Stimulated activated CD4-positive, alpha-beta T cell treated with anti-CD3 and anti-CD28 coated beads, TNF-alpha, amount 100 ng/mL, for 4 hours (primary cell): ENCODE measurements around the gene SFI1.
"Not testable (repeated sequence)": the region's sequence is repeated elsewhere in the genome, so short reads cannot be mapped to it uniquely, and the experiment has no call there.

Source experiments
- DNase-seq, 3 experiments: peaks; one replicate each; pipeline ENCODE4 v3.0.0-alpha.2; 2020; ENCODE audit warnings: low read depth in 3 of 3

The SFI1 gene

DNA sequence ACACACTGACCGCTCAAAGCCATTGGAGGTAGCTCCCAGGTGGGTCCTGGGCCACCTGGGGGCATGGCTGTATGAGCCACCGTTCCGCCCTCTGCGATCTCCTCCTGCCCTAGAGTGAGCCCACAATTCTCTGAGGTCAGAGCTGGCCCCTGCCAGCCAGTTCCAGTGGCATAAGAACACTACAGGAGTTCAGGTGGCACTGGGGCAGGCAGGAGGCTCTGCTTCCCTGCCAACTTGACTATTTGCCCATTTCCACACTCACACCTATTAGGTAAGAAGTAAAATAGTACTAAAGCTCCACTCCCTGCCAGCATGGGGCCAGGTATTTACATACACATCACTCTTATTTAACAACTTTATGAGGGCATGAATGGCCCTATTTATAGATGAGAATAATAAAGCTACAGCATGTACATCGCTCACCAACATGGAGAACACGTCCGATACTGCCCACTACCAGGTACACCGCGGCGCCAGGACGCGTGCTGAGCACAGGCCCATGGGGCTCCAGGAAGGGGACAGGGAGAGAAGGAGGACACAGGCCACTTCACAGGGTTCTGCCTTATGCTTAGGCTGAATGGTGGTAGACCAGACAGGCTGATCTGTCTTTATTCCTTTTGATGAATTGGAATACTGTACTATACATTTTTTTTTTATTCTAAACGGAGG is 139.4 kb downstream of the SFI1 start:
- no peak for DNase-seq

DNA sequence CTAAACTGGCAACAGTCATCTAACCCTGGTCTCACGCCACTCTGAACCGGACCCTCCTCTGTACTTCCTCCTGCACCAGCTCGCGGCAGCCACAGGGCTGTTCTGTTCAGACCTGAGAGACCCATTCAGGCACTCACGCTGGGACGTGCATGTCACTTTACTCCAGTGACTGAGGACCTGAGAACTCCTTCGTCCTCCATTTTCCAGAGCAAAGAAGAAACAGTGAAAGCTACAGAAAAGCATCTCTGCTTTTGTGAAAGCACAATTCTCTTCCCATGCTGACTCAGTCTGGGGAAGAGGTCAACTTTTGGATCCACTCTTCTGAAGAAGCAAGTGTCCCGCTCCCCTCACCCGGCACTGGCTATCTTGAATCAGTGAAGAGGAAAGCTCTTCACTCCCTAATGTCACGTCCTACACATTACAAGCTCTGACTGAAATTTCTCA is 141.1 kb downstream of the SFI1 start:
- DNase-seq = no peak

DNA sequence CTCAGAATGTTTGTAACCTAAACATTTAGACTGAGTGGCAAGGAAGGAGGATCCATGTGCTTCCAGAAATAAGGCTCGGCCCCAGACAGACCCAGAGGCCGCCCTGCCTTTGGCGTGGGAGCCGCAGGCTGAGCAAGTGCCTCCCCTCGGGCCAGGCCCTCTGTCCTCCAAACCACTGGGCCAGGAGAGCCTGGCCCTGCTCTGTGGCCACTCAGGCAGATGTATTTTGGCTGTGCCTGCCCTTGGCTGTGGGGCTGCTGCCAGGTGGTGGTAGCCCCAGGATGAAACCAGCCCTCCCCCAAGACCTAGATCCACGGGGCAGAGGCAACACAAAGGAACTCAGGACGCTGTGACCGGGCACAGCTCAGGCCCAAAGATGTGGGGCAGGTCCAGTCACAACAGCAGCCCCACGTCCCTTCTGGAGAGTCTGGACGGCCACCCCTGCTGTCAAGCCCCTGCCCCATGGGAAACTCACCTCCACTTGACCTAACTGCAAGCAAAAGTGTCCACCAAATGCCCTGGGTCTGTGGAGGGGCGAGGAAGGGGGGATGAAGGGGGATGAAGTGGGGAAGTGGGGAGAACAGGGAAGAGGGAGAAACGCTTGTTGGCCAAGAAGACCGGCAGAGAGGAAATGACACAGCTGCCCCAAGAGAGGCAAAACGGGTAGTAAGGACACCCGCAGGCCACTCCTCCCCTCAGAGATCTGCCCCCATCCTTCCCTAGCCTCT is 141.7 kb downstream of the SFI1 start:
- DNase-seq = no peak

DNA sequence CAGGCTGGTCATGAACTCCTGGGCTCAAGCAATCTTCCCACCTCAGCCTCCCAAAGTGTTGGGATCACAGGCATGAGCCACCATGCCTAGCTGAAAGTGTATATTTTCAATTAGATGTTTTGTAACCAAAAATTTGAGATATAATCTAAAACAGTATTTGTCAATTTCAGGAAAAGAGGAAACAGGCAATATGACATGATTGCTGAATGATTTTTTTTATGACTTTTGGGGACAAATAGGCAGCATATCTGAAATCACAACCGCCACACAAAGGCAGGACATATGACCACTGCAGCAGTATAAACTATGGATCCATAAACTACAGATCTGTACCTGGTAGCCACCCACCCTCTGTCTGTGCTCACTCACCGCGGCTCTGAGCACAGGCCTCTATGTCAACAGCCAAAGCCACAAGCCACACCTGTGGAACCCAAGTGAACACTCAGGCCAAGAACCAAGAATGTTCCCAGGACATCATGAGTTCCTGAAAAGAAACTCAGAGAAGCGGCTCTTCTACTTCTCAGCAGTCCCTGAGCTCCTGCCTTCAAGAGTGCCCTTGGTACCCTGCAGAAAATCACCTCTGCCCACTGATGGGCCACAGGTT is 143.2 kb downstream of the SFI1 start:
- no peak for DNase-seq

DNA sequence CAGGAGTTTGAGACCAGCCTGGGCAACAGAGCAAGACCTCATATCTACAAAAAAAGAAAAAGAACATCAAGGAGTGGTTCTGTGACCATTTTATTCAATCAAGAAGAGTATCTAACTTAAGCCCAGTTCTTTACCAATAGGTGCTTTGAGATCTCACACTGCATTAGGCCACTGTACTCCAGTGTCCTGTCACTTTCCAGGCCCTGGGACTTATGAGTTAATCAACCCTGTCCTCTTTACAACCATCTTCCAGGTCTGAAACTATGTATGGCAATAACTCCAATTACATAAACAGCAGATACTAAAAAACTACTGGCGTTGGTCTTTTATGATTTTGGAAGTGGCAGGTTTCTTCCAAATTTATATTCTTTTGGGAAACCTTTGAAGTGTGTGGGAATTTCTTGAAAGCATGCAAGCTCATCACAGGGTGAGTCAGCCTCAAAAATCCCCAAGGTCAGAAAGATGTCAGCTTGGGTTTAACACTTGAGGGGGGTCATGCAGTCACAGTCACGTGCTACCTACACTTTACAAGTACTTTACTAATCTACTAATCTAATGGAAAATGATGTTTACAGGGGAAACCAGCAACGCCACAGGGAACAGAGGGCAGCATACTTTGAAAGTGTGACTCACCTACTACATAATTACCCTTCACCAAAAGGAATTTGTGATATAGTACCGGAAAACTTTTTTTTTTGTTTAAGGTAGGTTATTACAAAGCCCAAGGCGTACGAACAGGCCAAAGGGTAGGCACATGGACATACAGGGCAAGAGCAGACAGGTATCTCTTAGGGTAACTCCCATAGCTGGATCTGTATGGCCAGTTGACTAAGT is 150.1 kb downstream of the SFI1 start:
- DNase-seq = peak in 1 of 3 experiments; percentile 31

DNA sequence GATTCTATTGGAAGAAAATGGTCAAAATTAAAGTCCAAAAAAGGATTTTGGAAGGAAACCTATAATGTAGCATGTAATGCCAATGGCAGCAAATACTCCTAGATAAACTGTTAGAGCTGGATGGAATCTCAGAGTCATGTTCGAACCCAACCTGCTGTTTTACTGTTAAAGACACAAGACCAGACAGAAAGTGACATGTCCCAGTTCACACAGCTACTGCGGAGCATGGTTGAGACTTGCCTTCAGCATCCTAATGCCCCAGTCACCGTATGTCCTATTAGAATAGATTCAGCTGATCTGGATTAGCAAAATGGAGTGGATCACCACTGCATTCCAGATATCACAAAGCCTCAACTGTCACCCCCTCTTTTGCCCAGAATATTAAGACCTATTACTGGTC is 150.7 kb downstream of the SFI1 start:
- no peak for DNase-seq

DNA sequence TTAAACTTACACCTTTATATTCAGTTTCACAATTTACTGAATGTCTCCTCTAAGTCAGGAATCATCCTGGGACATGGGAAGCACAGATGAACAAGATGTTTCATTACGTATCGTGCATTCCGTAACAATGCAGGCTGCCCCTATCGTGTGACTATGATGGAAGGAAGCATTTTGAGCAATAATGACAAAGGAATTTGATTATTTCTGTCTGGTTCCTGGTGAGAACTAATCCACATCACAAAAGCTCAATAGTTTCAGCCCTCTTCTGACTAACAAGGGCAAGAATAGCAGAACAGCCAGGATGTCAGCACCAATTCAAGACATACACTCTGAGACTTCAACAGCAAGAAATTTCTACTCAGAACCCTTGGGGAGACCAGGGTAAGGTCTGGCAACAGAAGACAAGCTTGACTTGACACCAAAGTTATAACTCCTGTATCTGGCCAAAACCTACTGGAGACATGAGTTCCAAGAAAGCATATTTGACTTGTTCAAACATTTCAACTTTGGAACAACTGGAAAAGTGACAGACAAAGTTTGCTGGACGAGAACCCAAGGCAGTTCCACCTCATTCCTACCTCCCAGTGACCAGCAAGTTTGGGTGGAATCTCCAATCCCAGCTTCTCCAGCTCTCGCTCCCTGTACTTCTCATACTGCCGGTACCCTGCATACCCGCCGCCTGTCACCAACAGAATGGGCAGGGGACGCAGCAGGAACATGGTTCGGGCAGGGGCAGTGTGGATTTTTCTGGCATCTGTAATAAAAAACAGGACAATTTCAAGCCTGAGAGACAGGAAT is 151.4 kb downstream of the SFI1 start:
- DNase-seq = no peak

DNA sequence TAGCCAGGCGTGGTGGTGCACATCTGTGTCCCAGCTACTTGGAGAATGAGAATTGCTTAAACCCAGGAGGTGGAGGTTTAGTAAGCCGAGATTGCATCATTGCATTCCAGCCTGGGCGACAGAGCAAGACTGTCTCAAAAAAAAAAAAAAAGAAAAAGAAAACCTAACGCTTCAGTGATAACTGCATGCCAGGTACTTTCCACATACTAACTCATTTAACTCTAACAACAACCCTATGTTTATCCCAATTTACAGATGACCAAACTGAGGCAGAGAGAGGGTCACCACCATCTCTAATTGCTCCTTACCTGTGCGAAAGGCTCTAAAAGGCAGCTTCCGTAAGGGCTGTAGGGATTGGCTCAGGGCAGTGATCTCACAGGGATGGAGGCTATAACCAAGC is 154.1 kb downstream of the SFI1 start:
- no peak for DNase-seq

DNA sequence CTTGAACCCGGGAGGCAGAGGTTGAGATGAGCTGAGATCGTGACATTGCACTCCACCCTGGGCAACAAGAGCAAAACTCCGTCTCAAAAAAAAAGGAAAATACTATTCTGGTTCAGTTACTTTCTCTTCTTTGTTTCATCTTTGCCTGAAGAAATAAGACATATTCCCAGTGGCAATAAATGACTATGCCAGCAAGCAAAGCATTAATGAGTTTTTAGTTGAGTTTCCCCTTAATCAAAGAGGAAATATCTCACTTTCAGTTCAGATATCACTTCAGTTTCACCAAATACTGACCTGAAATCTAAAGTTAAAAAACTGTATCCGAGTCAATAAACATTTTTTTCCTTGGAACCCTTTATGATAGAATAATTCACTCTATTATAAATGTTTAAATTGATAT is 155.3 kb downstream of the SFI1 start:
- DNase-seq = no peak

DNA sequence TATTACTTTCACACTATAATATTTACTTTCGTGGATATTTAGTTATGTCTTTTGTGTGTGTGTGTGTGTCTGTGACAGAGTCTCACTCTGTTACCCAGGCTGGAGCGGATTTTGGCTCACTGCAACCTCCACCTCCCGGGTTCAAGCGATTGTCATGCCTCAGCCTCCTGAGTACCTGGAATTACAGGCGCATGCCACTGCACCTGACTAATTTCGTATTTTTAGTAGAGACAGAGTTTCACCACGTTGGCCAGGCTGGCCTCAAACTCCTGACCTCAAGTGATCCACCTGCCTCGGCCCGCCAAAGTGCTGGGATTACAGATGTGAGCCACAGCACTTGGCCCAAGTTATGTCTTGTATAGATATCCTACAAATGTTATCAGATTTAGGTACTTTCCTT is 155.8 kb downstream of the SFI1 start:
- no peak for DNase-seq

DNA sequence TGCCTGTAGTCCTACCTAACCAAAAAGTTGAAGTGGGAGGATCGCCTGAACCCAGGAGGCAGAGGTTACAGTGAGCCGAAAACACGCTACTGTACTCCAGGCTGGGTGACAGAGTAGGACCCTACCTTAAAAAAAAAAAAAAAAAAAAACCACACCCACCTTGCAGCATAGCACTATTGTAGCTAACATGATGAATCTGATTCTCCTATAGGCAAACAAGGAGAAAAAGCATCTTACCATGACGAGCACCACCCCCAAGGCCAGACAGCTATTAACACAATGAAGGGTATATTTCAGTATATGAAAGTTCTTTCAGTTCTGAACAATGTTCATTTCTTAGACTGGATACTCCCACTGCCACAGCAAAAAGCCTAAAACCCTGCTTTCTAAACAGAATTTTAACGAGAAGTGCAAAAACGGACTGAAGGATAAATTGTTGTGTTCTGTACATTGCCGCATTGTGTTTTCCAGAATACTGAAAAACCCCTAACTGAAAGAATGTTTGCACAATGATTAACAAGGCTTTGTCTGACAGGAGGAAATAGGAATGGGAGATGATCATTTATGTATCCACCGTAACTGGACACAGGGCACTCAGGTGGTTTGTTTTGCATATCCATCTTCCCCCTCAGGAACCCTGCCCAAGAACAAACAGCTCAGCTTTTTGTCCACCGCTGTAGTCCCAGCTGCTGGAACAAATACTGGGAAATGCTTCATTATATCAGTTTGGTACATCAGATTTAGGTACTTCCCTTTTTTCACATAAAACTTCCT is 156.8 kb downstream of the SFI1 start:
- DNase-seq = no peak

DNA sequence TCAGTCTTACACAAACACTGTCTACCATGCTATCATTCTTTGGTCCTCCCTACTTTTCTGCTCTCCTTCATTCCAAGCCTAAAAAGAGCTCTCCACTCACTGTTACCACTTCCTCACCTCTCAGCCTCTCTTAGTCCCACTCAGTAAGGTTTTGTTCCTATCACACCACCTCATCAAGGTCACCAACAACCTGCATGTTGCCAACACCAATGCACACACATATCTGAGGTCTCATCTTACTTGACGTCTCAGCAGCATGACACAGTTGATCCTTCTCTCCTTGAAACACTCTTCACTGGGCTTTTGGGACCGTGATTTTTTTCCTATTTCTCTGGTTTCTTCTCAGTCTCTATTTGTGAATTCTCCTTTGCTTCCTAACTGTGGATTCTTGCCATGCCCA is 157.6 kb downstream of the SFI1 start:
- DNase-seq = no peak

DNA sequence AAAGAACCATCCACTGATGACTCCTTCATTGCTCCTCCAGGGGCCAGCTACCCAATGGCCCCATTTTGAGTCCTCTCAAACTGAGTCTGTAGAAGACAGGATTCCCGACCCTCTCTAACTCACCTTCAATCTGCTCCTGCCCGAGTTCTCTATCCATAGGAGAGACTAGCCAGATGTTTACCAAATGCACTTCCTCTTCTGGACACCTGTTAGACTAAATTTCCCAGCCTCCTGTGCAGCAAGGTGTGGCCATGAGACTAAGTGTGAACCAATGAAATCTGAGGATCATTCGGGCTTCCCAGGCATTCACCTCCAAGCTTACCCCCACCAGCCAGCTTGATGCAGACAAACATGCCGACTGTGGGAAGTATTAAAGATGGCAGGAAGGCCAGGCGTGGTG is 158.1 kb downstream of the SFI1 start:
- DNase-seq = no peak

DNA sequence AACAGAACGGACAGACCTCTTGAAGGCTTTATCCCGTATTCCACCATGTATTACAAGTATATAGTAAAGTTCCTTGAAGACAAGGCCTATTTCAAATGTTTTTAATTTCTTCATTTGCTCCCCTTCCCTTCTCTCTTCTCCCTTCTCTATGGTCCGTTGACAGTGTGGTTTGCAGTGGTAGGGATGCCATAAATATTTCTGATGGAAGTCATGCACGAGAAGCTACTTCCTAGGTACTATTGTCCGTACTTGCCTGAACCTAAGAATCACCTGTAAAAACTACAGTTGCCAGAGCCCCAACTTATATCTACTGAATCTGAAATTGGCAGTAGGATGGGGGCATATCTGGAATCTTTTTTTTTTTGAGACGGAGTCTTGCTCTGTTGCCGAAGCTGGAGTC is 162.9 kb downstream of the SFI1 start:
- no peak for DNase-seq

DNA sequence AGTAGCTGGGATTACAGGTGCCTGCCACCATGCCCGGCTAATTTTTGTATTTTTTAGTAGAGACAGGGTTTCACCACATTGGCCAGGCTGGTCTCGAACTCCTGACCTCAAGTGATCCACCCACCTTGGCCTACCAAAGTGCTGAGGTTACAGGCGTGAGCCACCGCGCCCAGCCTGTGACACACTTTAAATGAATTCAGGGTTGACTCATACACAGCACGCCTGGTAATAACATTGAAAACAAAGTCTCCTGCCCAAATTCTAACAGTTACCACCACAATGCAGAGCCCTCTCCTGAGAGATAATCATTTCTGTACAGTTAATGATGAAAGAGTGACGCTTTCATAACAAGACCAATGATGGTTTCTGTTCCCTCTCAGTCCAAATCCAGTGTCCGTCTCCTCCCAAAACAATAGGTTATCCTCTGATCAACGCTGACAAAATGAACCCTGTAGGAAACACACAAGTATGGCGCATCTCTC is 164.6 kb downstream of the SFI1 start:
- not testable (repeated sequence) for DNase-seq

DNA sequence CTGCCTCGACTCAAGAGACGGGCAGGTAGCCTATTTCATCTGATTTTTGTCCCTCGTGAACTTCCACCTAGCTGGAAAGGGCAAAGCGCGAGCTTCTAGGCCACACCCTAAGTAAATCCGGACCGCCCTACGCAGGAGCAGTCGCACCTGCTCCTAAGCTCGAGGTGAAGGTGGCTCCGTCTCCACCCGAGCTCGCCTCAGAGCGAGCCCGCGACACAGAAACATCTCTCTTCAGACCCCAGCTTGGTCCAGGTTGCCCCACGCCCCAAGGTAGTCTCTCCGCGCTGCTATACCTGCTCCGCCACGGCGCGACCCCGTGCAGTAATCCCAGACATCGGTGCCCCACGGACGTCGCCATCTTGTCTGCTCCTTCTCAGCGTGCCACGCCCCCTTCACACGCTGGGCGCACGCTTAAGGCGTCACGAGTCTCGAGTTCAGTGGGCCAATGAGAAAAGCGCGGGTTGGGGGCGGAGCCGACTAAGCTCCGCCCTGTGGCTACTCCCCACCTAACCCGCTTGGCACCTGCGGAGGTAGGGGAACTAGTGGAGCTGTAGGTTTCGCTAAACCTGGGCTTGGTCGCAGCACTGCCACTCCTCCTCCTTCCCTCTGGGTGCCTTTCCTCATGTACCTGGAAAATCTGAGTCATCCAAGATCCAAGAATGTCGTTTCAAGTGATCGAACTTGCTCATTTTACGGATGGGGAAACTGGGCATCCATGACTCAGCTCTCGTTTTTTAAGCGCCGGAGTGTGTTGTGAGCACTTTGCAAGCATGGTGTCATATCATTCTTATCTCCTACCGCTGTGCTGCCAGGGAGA is 165.7 kb downstream of the SFI1 start, which contains the start of gene PISD:
PISD (minus strand) TSS at position 365 of the 817 bp plus-strand sequence; CDS start at position 358, 7 bp downstream.
- peak; percentile 90 to 96 (median 93) for DNase-seq

DNA sequence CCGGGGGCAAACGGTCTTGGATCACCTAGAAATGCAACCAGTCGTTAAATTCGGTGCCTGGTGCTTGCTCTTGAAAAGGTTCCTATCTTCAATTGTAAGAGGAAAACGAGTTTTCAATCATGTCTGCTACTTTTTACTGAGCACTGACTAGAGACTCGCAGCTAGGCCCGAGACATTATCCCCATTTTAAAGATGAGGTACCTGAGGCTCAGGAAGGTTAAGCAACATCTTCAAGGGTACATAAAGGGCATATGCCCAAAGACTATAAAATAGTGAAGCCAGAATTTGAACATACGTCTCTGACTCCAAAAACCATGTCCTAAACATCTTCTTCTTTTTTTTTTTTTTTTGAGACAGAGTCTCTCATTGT is 166.3 kb downstream of the SFI1 start:
- DNase-seq = no peak
